ENCODE measurements around the gene OR51B4.

DNA sequence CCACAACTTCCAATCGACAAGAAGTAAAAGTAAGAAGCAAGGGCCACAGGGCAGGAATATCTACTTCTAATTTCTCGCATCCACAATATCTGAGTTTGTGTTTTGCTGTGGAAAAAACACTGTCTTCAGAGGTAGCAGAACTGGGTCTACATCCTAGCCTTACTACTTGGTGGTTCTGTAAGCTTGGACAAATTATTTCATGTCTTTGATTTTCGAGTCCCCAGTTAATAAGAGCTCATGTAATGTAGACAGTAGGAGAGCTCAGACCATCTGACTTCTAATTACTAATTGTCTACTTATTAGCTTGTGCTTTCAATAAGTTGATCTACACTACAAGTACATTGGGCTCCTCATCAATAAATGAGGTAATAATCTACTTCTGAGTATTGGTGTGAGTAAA, 18.7 kb downstream of the OR51B4 start:
- TF ChIP-seq, protein P1, sequence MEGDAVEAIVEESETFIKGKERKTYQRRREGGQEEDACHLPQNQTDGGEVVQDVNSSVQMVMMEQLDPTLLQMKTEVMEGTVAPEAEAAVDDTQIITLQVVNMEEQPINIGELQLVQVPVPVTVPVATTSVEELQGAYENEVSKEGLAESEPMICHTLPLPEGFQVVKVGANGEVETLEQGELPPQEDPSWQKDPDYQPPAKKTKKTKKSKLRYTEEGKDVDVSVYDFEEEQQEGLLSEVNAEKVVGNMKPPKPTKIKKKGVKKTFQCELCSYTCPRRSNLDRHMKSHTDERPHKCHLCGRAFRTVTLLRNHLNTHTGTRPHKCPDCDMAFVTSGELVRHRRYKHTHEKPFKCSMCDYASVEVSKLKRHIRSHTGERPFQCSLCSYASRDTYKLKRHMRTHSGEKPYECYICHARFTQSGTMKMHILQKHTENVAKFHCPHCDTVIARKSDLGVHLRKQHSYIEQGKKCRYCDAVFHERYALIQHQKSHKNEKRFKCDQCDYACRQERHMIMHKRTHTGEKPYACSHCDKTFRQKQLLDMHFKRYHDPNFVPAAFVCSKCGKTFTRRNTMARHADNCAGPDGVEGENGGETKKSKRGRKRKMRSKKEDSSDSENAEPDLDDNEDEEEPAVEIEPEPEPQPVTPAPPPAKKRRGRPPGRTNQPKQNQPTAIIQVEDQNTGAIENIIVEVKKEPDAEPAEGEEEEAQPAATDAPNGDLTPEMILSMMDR (optimal IDR thresholded peaks at IDR 0.05 in 1 of 3, IDR thresholded peaks at IDR 0.05 in 1 of 3, conservative IDR thresholded peaks at IDR 0.05 in 1 of 3; ENCODE audit: extremely low read depth in 1 of 3, insufficient read depth in 2 of 3, low read length in 3 of 3) = no peak
- no peak for TF ChIP-seq EZH2 (IDR thresholded peaks at IDR 0.05; ENCODE audit: low read length)
